Kidney (tissue), 14 donors: ENCODE results near the gene EFCAB14. TPM values are rescaled to one million over a fixed set of nuclear protein-coding genes. Genes with fewer than 3 reads are reported as not detected.

Source experiments
- DNase-seq, 5 donors: peaks; one replicate each; pipeline ENCODE4 v3.0.0-alpha.2; 2013 to 2020
- FAIRE-seq: peaks from 2 replicates; lab custom pipeline; 2012; peaks lifted over from hg19 to GRCh38; lab: Jason Lieb, UNC
- H3K27ac ChIP-seq, 2 donors: one replicate each; pipeline ENCODE4 v1.7.0; 2013; ENCODE audit warnings: low read depth in 2 of 2, low read length in 2 of 2, inconsistent platforms in 1 of 2
- H3K27me3 ChIP-seq: one replicate; pipeline ENCODE4 v1.7.1; 2013; ENCODE audit warnings: low read length, inconsistent platforms; ENCODE audit not compliant: control insufficient read depth, insufficient read depth
- H3K36me3 ChIP-seq, 3 donors: one replicate each; pipeline versions ENCODE4 v1.7.0 to v1.7.1; 2013; ENCODE audit warnings: low read length in 3 of 3, control low read depth in 1 of 3, inconsistent platforms in 1 of 3; ENCODE audit not compliant: insufficient read depth in 3 of 3, control insufficient read depth in 2 of 3
- H3K4me1 ChIP-seq, 3 donors: one replicate each; pipeline versions ENCODE4 v1.7.0 to v1.7.1; 2013; ENCODE audit warnings: low read length in 3 of 3, inconsistent platforms in 1 of 3, low read depth in 1 of 3; ENCODE audit not compliant: control insufficient read depth in 2 of 3, insufficient read depth in 2 of 3
- H3K4me3 ChIP-seq, 3 donors: one replicate each; pipeline versions ENCODE4 v1.7.0 to v1.8.1; 2013; ENCODE audit warnings: low read length in 3 of 3, control low read depth in 1 of 3, inconsistent platforms in 1 of 3
- H3K9ac ChIP-seq, 3 donors: one replicate each; pipeline versions ENCODE4 v1.7.0 to v1.7.1; 2013; ENCODE audit warnings: low read length in 3 of 3, control low read depth in 1 of 3, inconsistent platforms in 1 of 3
- H3K9me3 ChIP-seq, 3 donors: one replicate each; pipeline versions ENCODE4 v1.7.0 to v1.7.1; 2013; ENCODE audit warnings: low read length in 3 of 3, control low read depth in 1 of 3, inconsistent platforms in 1 of 3; ENCODE audit not compliant: control insufficient read depth in 2 of 3, insufficient read depth in 1 of 3
- CTCF ChIP-seq: IDR thresholded peaks from 3 replicates; pipeline ENCODE4 v1.5.1; 2012; ENCODE audit warnings: mild to moderate bottlenecking, moderate library complexity, borderline replicate concordance; ENCODE audit not compliant: insufficient read depth; ENCODE audit errors: extremely low read depth
- intact Hi-C: fragments of 100-400 bp; cut with DNase I; formaldehyde crosslinking; loops from one replicate; pipeline ENCODE4 v1.11.1; 2022
- polyA plus RNA-seq: library from polyadenylated mRNA; stranded (reverse); fragments of 350-450 nt; fragmentation: Illumina TruSeq; extraction: RNeasy Lipid Tissue Mini Kit (QIAGEN cat#74804); gene quantifications from one replicate; pipeline ENCODE4 v1.2.3, GENCODE V29; 2014; ENCODE audit warnings: low read depth, low replicate concordance; ENCODE audit not compliant: insufficient read depth
- total RNA-seq: library from RNA; stranded (reverse); fragmentation: NEBNext Ultra II Directional; extraction: Animal tissue kit (Norgen Biotek cat#: 25700); gene quantifications from one replicate; pipeline ENCODE4 v1.2.1, GENCODE V29; 2021
- donor health status: control.
- donor health status: control.
- donor health status: control.
- donor health status: control.
- donor health status: control.
- donor health status: DM: yes; HTN: yes; CAD: no.
- donor health status: Normal renal cell carcinoma (clear cell type).

The EFCAB14 gene
- total and polyA plus RNA-seq, 2 donors from 2014 or later = 48.1 to 129 TPM

GRCh38 chr1:46686255-46686654 lies 32.7 kb downstream of the EFCAB14 start:
- intact Hi-C loops = no loop called here
- FAIRE-seq (no peak), DNase-seq (no peak)
- H3K27me3 ChIP-seq = no peaks in the 10 kb centered on the region
- H3K4me1 ChIP-seq = peaks cover 0 to 2% (median 0%) of the 10 kb centered on the region in 3 donors
- no peak overlapping the region for H3K9ac ChIP-seq
- no peak overlapping the region for H3K27ac ChIP-seq
- TF ChIP-seq CTCF = no peak
- H3K4me3 ChIP-seq = no peak overlapping the region
- peaks cover 26 to 80% (median 62%) of the 10 kb centered on the region in 3 donors for H3K36me3 ChIP-seq
- H3K9me3 ChIP-seq = no peaks in the 10 kb centered on the region

- H3K4me1 ChIP-seq = peaks cover 0 to 2% (median 0%) of the 10 kb centered on the region in 3 donors
- H3K27ac ChIP-seq = no peak overlapping the region
- H3K36me3 ChIP-seq = peaks cover 23 to 76% (median 53%) of the 10 kb centered on the region in 3 donors
- no peak for FAIRE-seq
- no peak for TF ChIP-seq CTCF
- H3K9me3 ChIP-seq = no peaks in the 10 kb centered on the region
- no peak for DNase-seq
- H3K9ac ChIP-seq = no peak overlapping the region
- no peak overlapping the region for H3K4me3 ChIP-seq
- no peaks in the 10 kb centered on the region for H3K27me3 ChIP-seq
- intact Hi-C loops = no loop called here
Observed at GRCh38 chr1:46684670-46685069, 34.2 kb downstream of the EFCAB14 start.

- H3K27me3 ChIP-seq = no peaks in the 10 kb centered on the region
- FAIRE-seq (no peak), DNase-seq (no peak)
- intact Hi-C loops = no loop called here
- H3K9ac ChIP-seq = no peak overlapping the region
- no peak overlapping the region for H3K4me3 ChIP-seq
- peaks cover 18 to 69% (median 36%) of the 10 kb centered on the region in 3 donors for H3K36me3 ChIP-seq
- H3K4me1 ChIP-seq = no peaks in the 10 kb centered on the region
- H3K27ac ChIP-seq = no peak overlapping the region
- no peaks in the 10 kb centered on the region for H3K9me3 ChIP-seq
- TF ChIP-seq CTCF = no peak
Observed at GRCh38 chr1:46682064-46682463, 36.9 kb downstream of the EFCAB14 start.

- Histone ChIP-seq H3K27me3 (no peaks in the 10 kb centered on the region), H3K4me3 (no peak overlapping the region), H3K27ac (no peak overlapping the region), H3K36me3 (peaks cover 16 to 64% (median 36%) of the 10 kb centered on the region in 3 donors), H3K4me1 (no peaks in the 10 kb centered on the region), H3K9ac (no peak overlapping the region), H3K9me3 (no peaks in the 10 kb centered on the region)
- FAIRE-seq = no peak
- no peak for DNase-seq
- TF ChIP-seq CTCF = no peak
- intact Hi-C loops = no loop called here
Observed at GRCh38 chr1:46681333-46682034, 37.4 kb downstream of the EFCAB14 start.
